GM23338 (cell line): ENCODE results near the gene MIR17HG.

Experiments
- CREB1 ChIP-seq: fragments of 250-450 bp; sonication (Bioruptor Pico); IDR thresholded peaks from 2 replicates; pipeline ENCODE4 v1.5.0; 2020; ENCODE audit warnings: low read depth, mild to moderate bottlenecking, moderate library complexity
- EZH2 ChIP-seq: fragments of 200-600 bp; sonication (generic); IDR thresholded peaks from one replicate; pipeline ENCODE4 v1.8.0; 2017; ENCODE audit warnings: antibody characterized with exemption, mild to moderate bottlenecking, low read depth; ENCODE audit not compliant: unreplicated experiment
- EZH2phosphoT487 ChIP-seq: fragments of 200-600 bp; sonication (generic); IDR thresholded peaks from one replicate; pipeline ENCODE4 v1.8.1; 2018; ENCODE audit warnings: antibody characterized with exemption; ENCODE audit not compliant: unreplicated experiment
- JUNB ChIP-seq: IDR thresholded peaks from one replicate; pipeline ENCODE4 v1.6.1; 2016; ENCODE audit warnings: antibody characterized with exemption; ENCODE audit not compliant: unreplicated experiment
- NANOG ChIP-seq: IDR thresholded peaks from 2 replicates; pipeline ENCODE4 v1.6.1; 2016; ENCODE audit warnings: antibody characterized with exemption, borderline replicate concordance
- POLR2AphosphoS5 ChIP-seq: IDR thresholded peaks from 2 replicates; pipeline ENCODE4 v1.6.1; 2016; ENCODE audit warnings: antibody characterized with exemption, low read depth
- STAT1 ChIP-seq: IDR thresholded peaks from one replicate; pipeline ENCODE4 v1.6.1; 2016; ENCODE audit warnings: antibody characterized with exemption; ENCODE audit not compliant: unreplicated experiment
- ZNF114 ChIP-seq: fragments of 250-450 bp; sonication (Bioruptor Pico); IDR thresholded peaks from 2 replicates; pipeline ENCODE4 v1.5.0; 2020; ENCODE audit warnings: mild to moderate bottlenecking, moderate library complexity
- ZNF331 ChIP-seq: fragments of 250-450 bp; sonication (Bioruptor Pico); IDR thresholded peaks from 2 replicates; pipeline ENCODE4 v1.5.0; 2020; ENCODE audit warnings: low read depth, mild to moderate bottlenecking, moderate library complexity
- TF ChIP-seq, protein P1 (sequence below), 2 experiments: fragments of 200-600 bp in 1 of 2; sonication (generic) in 1 of 2; conservative IDR thresholded peaks; 2 replicates each; pipeline versions ENCODE4 v1.5.1 to v1.6.1; 2016 to 2017; ENCODE audit warnings: antibody characterized with exemption in 2 of 2, low read depth in 2 of 2, mild to moderate bottlenecking in 2 of 2, moderate library complexity in 1 of 2
- TF ChIP-seq, protein P2 (sequence below): IDR thresholded peaks from one replicate; pipeline ENCODE4 v1.6.1; 2018; ENCODE audit warnings: antibody characterized with exemption; ENCODE audit not compliant: unreplicated experiment

DNA sequence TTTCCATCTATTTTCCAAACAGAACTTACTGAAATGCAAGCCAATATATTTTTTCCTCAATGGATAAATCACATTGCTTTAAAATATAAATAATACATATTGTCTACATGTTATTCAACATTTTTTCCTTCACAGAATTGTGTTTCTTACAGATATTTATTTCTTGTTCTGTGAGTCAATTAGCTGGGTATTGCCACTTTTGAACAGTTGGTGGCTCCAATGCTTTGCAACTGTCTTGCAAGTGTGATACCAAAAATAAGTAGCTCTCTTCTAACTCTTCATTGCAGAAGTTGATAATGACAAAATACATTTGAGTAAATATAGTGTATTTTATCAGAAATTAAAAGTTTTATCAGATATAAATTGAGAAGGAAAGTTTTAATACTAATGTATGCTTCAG lies 33.9 kb downstream of the MIR17HG start:
- TF ChIP-seq, protein P1, sequence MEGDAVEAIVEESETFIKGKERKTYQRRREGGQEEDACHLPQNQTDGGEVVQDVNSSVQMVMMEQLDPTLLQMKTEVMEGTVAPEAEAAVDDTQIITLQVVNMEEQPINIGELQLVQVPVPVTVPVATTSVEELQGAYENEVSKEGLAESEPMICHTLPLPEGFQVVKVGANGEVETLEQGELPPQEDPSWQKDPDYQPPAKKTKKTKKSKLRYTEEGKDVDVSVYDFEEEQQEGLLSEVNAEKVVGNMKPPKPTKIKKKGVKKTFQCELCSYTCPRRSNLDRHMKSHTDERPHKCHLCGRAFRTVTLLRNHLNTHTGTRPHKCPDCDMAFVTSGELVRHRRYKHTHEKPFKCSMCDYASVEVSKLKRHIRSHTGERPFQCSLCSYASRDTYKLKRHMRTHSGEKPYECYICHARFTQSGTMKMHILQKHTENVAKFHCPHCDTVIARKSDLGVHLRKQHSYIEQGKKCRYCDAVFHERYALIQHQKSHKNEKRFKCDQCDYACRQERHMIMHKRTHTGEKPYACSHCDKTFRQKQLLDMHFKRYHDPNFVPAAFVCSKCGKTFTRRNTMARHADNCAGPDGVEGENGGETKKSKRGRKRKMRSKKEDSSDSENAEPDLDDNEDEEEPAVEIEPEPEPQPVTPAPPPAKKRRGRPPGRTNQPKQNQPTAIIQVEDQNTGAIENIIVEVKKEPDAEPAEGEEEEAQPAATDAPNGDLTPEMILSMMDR (conservative IDR thresholded peaks at IDR 0.05; ENCODE audit: low read depth in 2 of 2): peak; percentile 57 to 64
- TF ChIP-seq EZH2: no peak
- TF ChIP-seq EZH2phosphoT487: no peak
- TF ChIP-seq, protein P2, sequence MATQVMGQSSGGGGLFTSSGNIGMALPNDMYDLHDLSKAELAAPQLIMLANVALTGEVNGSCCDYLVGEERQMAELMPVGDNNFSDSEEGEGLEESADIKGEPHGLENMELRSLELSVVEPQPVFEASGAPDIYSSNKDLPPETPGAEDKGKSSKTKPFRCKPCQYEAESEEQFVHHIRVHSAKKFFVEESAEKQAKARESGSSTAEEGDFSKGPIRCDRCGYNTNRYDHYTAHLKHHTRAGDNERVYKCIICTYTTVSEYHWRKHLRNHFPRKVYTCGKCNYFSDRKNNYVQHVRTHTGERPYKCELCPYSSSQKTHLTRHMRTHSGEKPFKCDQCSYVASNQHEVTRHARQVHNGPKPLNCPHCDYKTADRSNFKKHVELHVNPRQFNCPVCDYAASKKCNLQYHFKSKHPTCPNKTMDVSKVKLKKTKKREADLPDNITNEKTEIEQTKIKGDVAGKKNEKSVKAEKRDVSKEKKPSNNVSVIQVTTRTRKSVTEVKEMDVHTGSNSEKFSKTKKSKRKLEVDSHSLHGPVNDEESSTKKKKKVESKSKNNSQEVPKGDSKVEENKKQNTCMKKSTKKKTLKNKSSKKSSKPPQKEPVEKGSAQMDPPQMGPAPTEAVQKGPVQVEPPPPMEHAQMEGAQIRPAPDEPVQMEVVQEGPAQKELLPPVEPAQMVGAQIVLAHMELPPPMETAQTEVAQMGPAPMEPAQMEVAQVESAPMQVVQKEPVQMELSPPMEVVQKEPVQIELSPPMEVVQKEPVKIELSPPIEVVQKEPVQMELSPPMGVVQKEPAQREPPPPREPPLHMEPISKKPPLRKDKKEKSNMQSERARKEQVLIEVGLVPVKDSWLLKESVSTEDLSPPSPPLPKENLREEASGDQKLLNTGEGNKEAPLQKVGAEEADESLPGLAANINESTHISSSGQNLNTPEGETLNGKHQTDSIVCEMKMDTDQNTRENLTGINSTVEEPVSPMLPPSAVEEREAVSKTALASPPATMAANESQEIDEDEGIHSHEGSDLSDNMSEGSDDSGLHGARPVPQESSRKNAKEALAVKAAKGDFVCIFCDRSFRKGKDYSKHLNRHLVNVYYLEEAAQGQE: no peak
- TF ChIP-seq STAT1: no peak
- no peak for TF ChIP-seq CREB1 (CRISPR knock-in tag)
- TF ChIP-seq POLR2AphosphoS5: no peak
- no peak for TF ChIP-seq ZNF331 (CRISPR knock-in tag)
- TF ChIP-seq JUNB: no peak
- TF ChIP-seq NANOG: no peak
- TF ChIP-seq ZNF114 (CRISPR knock-in tag): no peak
